Measurements from ENCODE around the gene ABCA5. TPM values are rescaled to one million over a fixed set of nuclear protein-coding genes. Genes with fewer than 3 reads are reported as not detected.

Gene ABCA5
- total and polyA plus RNA-seq, 2 donors (not counting 3 experiments of a cell fraction or from before 2014, with no cell fraction given): 9.3 to 23.2 TPM

- no TSS peak for BruUV-seq (replicated peaks)
- CTCF ChIA-PET: interaction anchor here (1.7 kb wide), 1 partner anchor 10 kb away, joined by 5 read pairs; no protein-coding TSS in a partner anchor
Observed at GRCh38 chr17:69213059-69213813, 113.7 kb downstream of the ABCA5 start.

More at GRCh38 chr17:69213059-69213813, 113.7 kb downstream of the ABCA5 start:
- H3K27ac ChIP-seq (ENCODE audit: insufficient read depth, low read depth, low read length): no peak overlapping the region
- FAIRE-seq (no peak), DNase-seq (ENCODE audit: low read depth, low spot score) (no peak)
- H4K20me1 ChIP-seq (replicated peaks; ENCODE audit: control insufficient read depth, extremely low read depth, insufficient read depth, low read length): no peaks in the 10 kb centered on the region
- no peak overlapping the region for H2AFZ ChIP-seq (ENCODE audit: low read depth, low read length)
- no peak overlapping the region for H3K9ac ChIP-seq (replicated peaks; ENCODE audit: extremely low read depth, insufficient read depth, low read length)
- H3K4me1 ChIP-seq (ENCODE audit: control insufficient read depth, extremely low read depth, insufficient read depth, low read length): no peaks in the 10 kb centered on the region
- intact Hi-C loops (cut with micrococcal nuclease): no loop called here
- H3K9me1 ChIP-seq (replicated peaks; ENCODE audit: control insufficient read depth, extremely low read depth, insufficient read depth, low read length): no peaks in the 10 kb centered on the region
- no peaks in the 10 kb centered on the region for H3K27me3 ChIP-seq (ENCODE audit: control insufficient read depth in 2 of 2, insufficient read depth in 2 of 2, low read length in 2 of 2)
- TF ChIP-seq MYC (IDR thresholded peaks at IDR 0.05; ENCODE audit: low read depth, low read length) (no peak), FOS (IDR thresholded peaks at IDR 0.05; ENCODE audit: borderline replicate concordance, insufficient read depth, low read length) (no peak), EZH2 (IDR thresholded peaks at IDR 0.05; ENCODE audit: borderline replicate concordance, low read depth, low read length, severe bottlenecking) (no peak), CTCF (IDR thresholded peaks at IDR 0.05; ENCODE audit: extremely low read depth in 1 of 2, insufficient read depth in 1 of 2, low read depth in 1 of 2, low read length in 2 of 2) (no peak)
- no peaks in the 10 kb centered on the region for H3K9me3 ChIP-seq (replicated peaks; ENCODE audit: control insufficient read depth, insufficient read depth, low read length)
- POLR2A ChIA-PET: no interaction called here
- H3K79me2 ChIP-seq (ENCODE audit: control insufficient read depth, insufficient read depth, low read length): no peaks in the 10 kb centered on the region
- H3K4me3 ChIP-seq (replicated peaks in 1 of 3; ENCODE audit: insufficient read depth in 1 of 3, low read depth in 1 of 3, low read length in 3 of 3): no peak overlapping the region
- H3K4me2 ChIP-seq (ENCODE audit: insufficient read depth, low read length): no peak overlapping the region
- dilution Hi-C loops (cut with MboI; ENCODE audit: extremely low pct_ligation_motif_present, low sequenced_read_pairs): no loop called here
- H3K36me3 ChIP-seq (ENCODE audit: control insufficient read depth in 2 of 2, extremely low read depth in 1 of 2, insufficient read depth in 2 of 2, low read length in 2 of 2): no peaks in the 10 kb centered on the region
